ENCODE data around the gene FKBP1C. TPM values are rescaled to one million over a fixed set of nuclear protein-coding genes. Genes with fewer than 3 reads are reported as not detected.

Gene FKBP1C
- total RNA-seq, 1 experiment from 2014 or later = 0.35 TPM

GRCh38 chr6:63186970-63187369 is 24.3 kb upstream of the FKBP1C start:
- CTCF ChIA-PET = no interaction called here
- Mint-ChIP-seq H3K27me3 (ENCODE audit: unreplicated experiment) (no peaks in the 10 kb centered on the region), H3K9me3 (ENCODE audit: low read depth, unreplicated experiment) (peaks cover 8% of the 10 kb centered on the region), H3K4me1 (ENCODE audit: low read depth, unreplicated experiment) (no peaks in the 10 kb centered on the region), H3K4me3 (ENCODE audit: low read depth, unreplicated experiment) (no peak overlapping the region), H3K27ac (ENCODE audit: unreplicated experiment) (no peak overlapping the region), H3K36me3 (ENCODE audit: insufficient read depth, unreplicated experiment) (no peaks in the 10 kb centered on the region)
- no peak for TF ChIP-seq CTCF (IDR thresholded peaks at IDR 0.05; ENCODE audit: unreplicated experiment)
- intact Hi-C loops (cut with micrococcal nuclease; ENCODE audit: unreplicated experiment) = no loop called here
- no peak for DNase-seq
- no TSS peak for BruUV-seq (replicated peaks)

- CTCF ChIA-PET = no interaction called here
Observed at GRCh38 chr6:63188828-63189227, 22.4 kb upstream of the FKBP1C start.

GRCh38 chr6:63193324-63193723 is 17.9 kb upstream of the FKBP1C start:
- TF ChIP-seq CTCF (IDR thresholded peaks at IDR 0.05; ENCODE audit: unreplicated experiment) = no peak
- H3K36me3 Mint-ChIP-seq (ENCODE audit: insufficient read depth, unreplicated experiment) = no peaks in the 10 kb centered on the region
- H3K4me3 Mint-ChIP-seq (ENCODE audit: low read depth, unreplicated experiment) = no peak overlapping the region
- CTCF ChIA-PET = no interaction called here
- H3K27me3 Mint-ChIP-seq (ENCODE audit: unreplicated experiment) = no peaks in the 10 kb centered on the region
- intact Hi-C loops (cut with micrococcal nuclease; ENCODE audit: unreplicated experiment) = no loop called here
- H3K9me3 Mint-ChIP-seq (ENCODE audit: low read depth, unreplicated experiment) = peaks cover 8% of the 10 kb centered on the region
- no TSS peak for BruUV-seq (replicated peaks)
- H3K27ac Mint-ChIP-seq (ENCODE audit: unreplicated experiment) = no peak overlapping the region
- DNase-seq = no peak
- no peaks in the 10 kb centered on the region for H3K4me1 Mint-ChIP-seq (ENCODE audit: low read depth, unreplicated experiment)

More at GRCh38 chr6:63188828-63189227, 22.4 kb upstream of the FKBP1C start:
- intact Hi-C loops (cut with micrococcal nuclease; ENCODE audit: unreplicated experiment) = no loop called here
- H3K4me3 Mint-ChIP-seq (ENCODE audit: low read depth, unreplicated experiment) = no peak overlapping the region
- no peak for TF ChIP-seq CTCF (IDR thresholded peaks at IDR 0.05; ENCODE audit: unreplicated experiment)
- H3K4me1 Mint-ChIP-seq (ENCODE audit: low read depth, unreplicated experiment) = no peaks in the 10 kb centered on the region
- peaks cover 8% of the 10 kb centered on the region for H3K9me3 Mint-ChIP-seq (ENCODE audit: low read depth, unreplicated experiment)
- no peak for DNase-seq
- no peaks in the 10 kb centered on the region for H3K27me3 Mint-ChIP-seq (ENCODE audit: unreplicated experiment)
- BruUV-seq (replicated peaks) = no TSS peak
- no peaks in the 10 kb centered on the region for H3K36me3 Mint-ChIP-seq (ENCODE audit: insufficient read depth, unreplicated experiment)
- no peak overlapping the region for H3K27ac Mint-ChIP-seq (ENCODE audit: unreplicated experiment)

GRCh38 chr6:63197741-63198140 is 13.5 kb upstream of the FKBP1C start:
- H3K27ac Mint-ChIP-seq (ENCODE audit: unreplicated experiment) = no peak overlapping the region
- H3K4me3 Mint-ChIP-seq (ENCODE audit: low read depth, unreplicated experiment) = no peak overlapping the region
- no peak for TF ChIP-seq CTCF (IDR thresholded peaks at IDR 0.05; ENCODE audit: unreplicated experiment)
- CTCF ChIA-PET = no interaction called here
- no TSS peak for BruUV-seq (replicated peaks)
- H3K36me3 Mint-ChIP-seq (ENCODE audit: insufficient read depth, unreplicated experiment) = no peaks in the 10 kb centered on the region
- H3K9me3 Mint-ChIP-seq (ENCODE audit: low read depth, unreplicated experiment) = peaks cover 4% of the 10 kb centered on the region
- DNase-seq = no peak
- intact Hi-C loops (cut with micrococcal nuclease; ENCODE audit: unreplicated experiment) = no loop called here
- no peaks in the 10 kb centered on the region for H3K4me1 Mint-ChIP-seq (ENCODE audit: low read depth, unreplicated experiment)
- H3K27me3 Mint-ChIP-seq (ENCODE audit: unreplicated experiment) = no peaks in the 10 kb centered on the region

Measured in Calu3 (cell line).